Measurements from ENCODE around the gene PHF14. TPM values are rescaled to one million over a fixed set of nuclear protein-coding genes. Genes with fewer than 3 reads are reported as not detected.
"Not testable (repeated sequence)": the region's sequence is repeated elsewhere in the genome, so short reads cannot be mapped to it uniquely, and the experiment has no call there.

Gene PHF14, protein sequence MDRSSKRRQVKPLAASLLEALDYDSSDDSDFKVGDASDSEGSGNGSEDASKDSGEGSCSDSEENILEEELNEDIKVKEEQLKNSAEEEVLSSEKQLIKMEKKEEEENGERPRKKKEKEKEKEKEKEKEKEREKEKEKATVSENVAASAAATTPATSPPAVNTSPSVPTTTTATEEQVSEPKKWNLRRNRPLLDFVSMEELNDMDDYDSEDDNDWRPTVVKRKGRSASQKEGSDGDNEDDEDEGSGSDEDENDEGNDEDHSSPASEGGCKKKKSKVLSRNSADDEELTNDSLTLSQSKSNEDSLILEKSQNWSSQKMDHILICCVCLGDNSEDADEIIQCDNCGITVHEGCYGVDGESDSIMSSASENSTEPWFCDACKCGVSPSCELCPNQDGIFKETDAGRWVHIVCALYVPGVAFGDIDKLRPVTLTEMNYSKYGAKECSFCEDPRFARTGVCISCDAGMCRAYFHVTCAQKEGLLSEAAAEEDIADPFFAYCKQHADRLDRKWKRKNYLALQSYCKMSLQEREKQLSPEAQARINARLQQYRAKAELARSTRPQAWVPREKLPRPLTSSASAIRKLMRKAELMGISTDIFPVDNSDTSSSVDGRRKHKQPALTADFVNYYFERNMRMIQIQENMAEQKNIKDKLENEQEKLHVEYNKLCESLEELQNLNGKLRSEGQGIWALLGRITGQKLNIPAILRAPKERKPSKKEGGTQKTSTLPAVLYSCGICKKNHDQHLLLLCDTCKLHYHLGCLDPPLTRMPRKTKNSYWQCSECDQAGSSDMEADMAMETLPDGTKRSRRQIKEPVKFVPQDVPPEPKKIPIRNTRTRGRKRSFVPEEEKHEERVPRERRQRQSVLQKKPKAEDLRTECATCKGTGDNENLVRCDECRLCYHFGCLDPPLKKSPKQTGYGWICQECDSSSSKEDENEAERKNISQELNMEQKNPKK
- 10 to 100 TPM; 36.9 to 59.1 (median 41.3) TPM for total RNA-seq
- polyA plus RNA-seq, result 10 to 100 TPM; 18.9 to 23.5 (median 23.5) TPM
- long read RNA-seq, donor 1, full-length matches to known transcripts, result 9 of 14 reads
- long read RNA-seq, donor 1, partial matches to known transcripts, result 5 of 14 reads
- long read RNA-seq, donor 1, other reads (novel, unspliced or antisense), result 0 of 14 reads
- long read RNA-seq, donor 2, transcript PHF14-205 (2 exons, 695 nt), result major isoform, 6 of 17 reads
- long read RNA-seq, donor 2, partial matches to known transcripts, result 9 of 17 reads
- long read RNA-seq, donor 2, other reads (novel, unspliced or antisense), result 0 of 17 reads

DNA sequence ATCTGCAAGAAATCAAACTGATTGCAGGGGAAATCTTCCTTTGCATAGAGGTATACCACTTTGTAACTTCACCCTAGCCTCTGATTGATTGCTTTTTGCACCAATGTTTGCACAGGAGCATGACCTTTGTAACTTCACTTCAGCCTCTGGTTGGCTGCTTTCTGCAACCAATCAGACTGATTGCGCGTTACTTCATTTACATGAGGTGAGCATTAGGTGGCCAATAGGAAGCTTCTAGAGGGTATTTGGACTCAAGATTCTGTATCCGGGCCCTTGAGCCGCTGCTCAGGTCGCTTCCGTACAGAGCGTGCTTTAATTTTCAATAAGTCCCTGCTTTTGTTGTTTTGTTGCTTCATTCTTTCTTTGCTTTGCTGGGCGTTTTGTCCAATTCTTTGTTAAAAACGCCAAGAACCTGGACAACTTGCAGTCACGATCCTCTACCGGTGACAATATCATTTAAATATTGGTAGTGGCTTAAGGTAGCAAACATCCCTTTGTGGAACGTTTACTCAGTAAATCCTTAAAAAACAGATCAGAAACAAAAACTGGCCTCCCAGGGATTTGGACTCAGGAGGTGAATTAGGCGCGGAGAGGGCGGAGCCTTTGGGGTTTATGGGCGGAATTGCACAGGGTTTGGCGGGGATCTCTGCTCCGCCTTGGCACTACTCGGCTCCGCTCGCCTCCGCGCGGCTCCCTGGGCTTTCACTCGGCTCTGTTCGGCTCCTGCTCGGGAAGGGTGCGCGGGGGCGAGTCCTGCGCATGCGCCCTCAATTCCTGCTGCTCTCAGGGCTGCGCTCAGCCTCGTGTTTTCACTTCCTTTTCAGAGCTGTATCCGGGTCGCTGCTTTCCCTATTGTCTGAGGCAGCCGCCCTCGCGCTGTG lies at the start of gene PHF14:
Gene PHF14 (plus strand): TSS at position 812 of the 881 bp plus-strand sequence. CDS start 452 bp downstream, outside the sequence.
- peak; percentile 98 for DNase-seq
- Histone ChIP-seq H3K4me3 (peak within 1 kb of the TSS; percentile 55 to 89 (median 75)), H3K9me3 (no peaks in the 10 kb centered on the region), H3K36me3 (peaks cover 0 to 14% (median 0%) of the 10 kb centered on the region in 6 donors), H3K27me3 (replicated peaks in 1 of 7) (no peaks in the 10 kb centered on the region), H3K27ac (peak within 1 kb of the TSS; percentile 76 to 91 (median 88)), H3K4me1 (peaks cover 16 to 36% (median 31%) of the 10 kb centered on the region in 6 donors)
- intact Hi-C loops (cut with DNase I; ENCODE audit: low total_unique reads), result loop anchor here (5.0 kb wide), 1 partner anchor 36 kb away; no protein-coding TSS in a partner anchor
- peak; percentile 92 for TF ChIP-seq POLR2AphosphoS5 (IDR thresholded peaks at IDR 0.05)
- peak in 1 of 3 donors; percentile 29 for TF ChIP-seq POLR2A (IDR thresholded peaks at IDR 0.05)
- TF ChIP-seq, protein P1, sequence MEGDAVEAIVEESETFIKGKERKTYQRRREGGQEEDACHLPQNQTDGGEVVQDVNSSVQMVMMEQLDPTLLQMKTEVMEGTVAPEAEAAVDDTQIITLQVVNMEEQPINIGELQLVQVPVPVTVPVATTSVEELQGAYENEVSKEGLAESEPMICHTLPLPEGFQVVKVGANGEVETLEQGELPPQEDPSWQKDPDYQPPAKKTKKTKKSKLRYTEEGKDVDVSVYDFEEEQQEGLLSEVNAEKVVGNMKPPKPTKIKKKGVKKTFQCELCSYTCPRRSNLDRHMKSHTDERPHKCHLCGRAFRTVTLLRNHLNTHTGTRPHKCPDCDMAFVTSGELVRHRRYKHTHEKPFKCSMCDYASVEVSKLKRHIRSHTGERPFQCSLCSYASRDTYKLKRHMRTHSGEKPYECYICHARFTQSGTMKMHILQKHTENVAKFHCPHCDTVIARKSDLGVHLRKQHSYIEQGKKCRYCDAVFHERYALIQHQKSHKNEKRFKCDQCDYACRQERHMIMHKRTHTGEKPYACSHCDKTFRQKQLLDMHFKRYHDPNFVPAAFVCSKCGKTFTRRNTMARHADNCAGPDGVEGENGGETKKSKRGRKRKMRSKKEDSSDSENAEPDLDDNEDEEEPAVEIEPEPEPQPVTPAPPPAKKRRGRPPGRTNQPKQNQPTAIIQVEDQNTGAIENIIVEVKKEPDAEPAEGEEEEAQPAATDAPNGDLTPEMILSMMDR (IDR thresholded peaks at IDR 0.05 in 8 of 11, conservative IDR thresholded peaks at IDR 0.05 in 3 of 11), result no peak
- WGBS, 5 donors, result 15 to 20% (median 19%) methylated on average over 27 to 39 of the region's 39 CpGs

- H3K36me3 ChIP-seq, result no peaks in the 10 kb centered on the region
- intact Hi-C loops (cut with DNase I; ENCODE audit: low total_unique reads), result no loop called here
- no peaks in the 10 kb centered on the region for H3K9me3 ChIP-seq
- no peaks in the 10 kb centered on the region for H3K27me3 ChIP-seq (replicated peaks in 1 of 7)
- H3K4me1 ChIP-seq, result no peaks in the 10 kb centered on the region
- DNase-seq, result no peak
- H3K4me3 ChIP-seq, result no peak overlapping the region
- 89 to 95% (median 91%) methylated on average over 2 of the region's 2 CpGs for WGBS, 5 donors
- H3K27ac ChIP-seq, result no peak overlapping the region
- TF ChIP-seq POLR2A (IDR thresholded peaks at IDR 0.05) (no peak), POLR2AphosphoS5 (IDR thresholded peaks at IDR 0.05) (no peak)
- TF ChIP-seq, protein P1 (IDR thresholded peaks at IDR 0.05 in 8 of 11, conservative IDR thresholded peaks at IDR 0.05 in 3 of 11), result no peak
Observed at GRCh38 chr7:10924370-10924769, 49.3 kb upstream of the PHF14 start.

- H3K9me3 ChIP-seq; H3K27ac ChIP-seq; DNase-seq; H3K4me3 ChIP-seq; intact Hi-C loops (cut with DNase I; ENCODE audit: low total_unique reads); H3K27me3 ChIP-seq (replicated peaks in 1 of 7); H3K4me1 ChIP-seq: not testable (repeated sequence)
- peaks cover 0 to 28% (median 14%) of the 10 kb centered on the region in 6 donors for H3K36me3 ChIP-seq
- WGBS, 5 donors, result 92 to 96% (median 94%) methylated on average over 3 of the region's 3 CpGs
Observed at GRCh38 chr7:10928203-10928602, 45.5 kb upstream of the PHF14 start.

Data from spleen (tissue), 13 donors.